Measurements from ENCODE around the gene EML2. TPM values are rescaled to one million over a fixed set of nuclear protein-coding genes. Genes with fewer than 3 reads are reported as not detected.

Gene EML2
- total and polyA plus RNA-seq, 8 donors = 20.9 to 51.2 (median 30.1) TPM

GRCh38 chr19:45571457-45572220, 67.6 kb downstream of the EML2 start:
- no peak for TF ChIP-seq CTCF (IDR thresholded peaks at IDR 0.05)
- Histone ChIP-seq H3K9me3 (no peaks in the 10 kb centered on the region), H3K27ac (no peak overlapping the region), H3K27me3 (no peaks in the 10 kb centered on the region), H3K4me3 (no peak overlapping the region), H3K36me3 (no peaks in the 10 kb centered on the region), H3K4me1 (peaks cover 1 to 4% (median 2%) of the 10 kb centered on the region in 3 donors)
- ATAC-seq = no peak
- WGBS, 2 donors = 74 to 81% methylated on average over 8 of the region's 8 CpGs
- intact Hi-C loops (cut with DNase I) = no loop called here
- no peak for FAIRE-seq
- DNase-seq = no peak

GRCh38 chr19:45569619-45570421, 69.4 kb downstream of the EML2 start:
- Histone ChIP-seq H3K9me3 (no peaks in the 10 kb centered on the region), H3K27ac (no peak overlapping the region), H3K4me3 (no peak overlapping the region), H3K27me3 (no peaks in the 10 kb centered on the region), H3K4me1 (no peaks in the 10 kb centered on the region), H3K36me3 (no peaks in the 10 kb centered on the region)
- ATAC-seq (peak; percentile 52 to 91 (median 86)), DNase-seq (peak in 4 of 6 donors; percentile 43 to 82 (median 59)), FAIRE-seq (no peak)
- 60% methylated on average over 15 of the region's 15 CpGs for WGBS, 2 donors
- TF ChIP-seq CTCF (IDR thresholded peaks at IDR 0.05) = peak; percentile 25 to 58 (median 45)
- intact Hi-C loops (cut with DNase I) = no loop called here

GRCh38 chr19:45568732-45569131, 70.5 kb downstream of the EML2 start:
- no peak overlapping the region for H3K4me3 ChIP-seq
- H3K36me3 ChIP-seq = no peaks in the 10 kb centered on the region
- 79 to 83% methylated on average over 3 of the region's 3 CpGs for WGBS, 2 donors
- DNase-seq (no peak), ATAC-seq (peak; percentile 21 to 76 (median 54)), FAIRE-seq (no peak)
- no peak for TF ChIP-seq CTCF (IDR thresholded peaks at IDR 0.05)
- intact Hi-C loops (cut with DNase I) = no loop called here
- H3K4me1 ChIP-seq = no peaks in the 10 kb centered on the region
- no peaks in the 10 kb centered on the region for H3K27me3 ChIP-seq
- peak overlapping the region in 1 of 4 donors; percentile 37 for H3K27ac ChIP-seq
- H3K9me3 ChIP-seq = no peaks in the 10 kb centered on the region

- DNase-seq = no peak
- no peak overlapping the region for H3K27ac ChIP-seq
- no peaks in the 10 kb centered on the region for H3K4me1 ChIP-seq
- ATAC-seq = no peak
- no peaks in the 10 kb centered on the region for H3K27me3 ChIP-seq
- no peak overlapping the region for H3K4me3 ChIP-seq
- H3K36me3 ChIP-seq = no peaks in the 10 kb centered on the region
- intact Hi-C loops (cut with DNase I) = no loop called here
- 74% methylated on average over 2 of the region's 2 CpGs for WGBS, 2 donors
- FAIRE-seq = no peak
- H3K9me3 ChIP-seq = no peaks in the 10 kb centered on the region
- TF ChIP-seq CTCF (IDR thresholded peaks at IDR 0.05) = no peak
These were observed 71.6 kb downstream of the EML2 start for GRCh38 chr19:45567609-45568008.

All from pancreas (tissue), 10 donors.